CD4-positive, alpha-beta T cell treated with Interleukin-6 at 100 ng/mL for 8 hours (primary cell): ENCODE data around the gene ARID4B.
A peak's percentile ranks its signal among the peaks of the same experiment; 100 is the strongest.
"Not testable (repeated sequence)": the region's sequence is repeated elsewhere in the genome, so short reads cannot be mapped to it uniquely, and the experiment has no call there.

Experiments
- DNase-seq: peaks from one replicate; pipeline ENCODE4 v3.0.0-alpha.2; 2020; ENCODE audit warnings: mixed read lengths, low spot score

Gene ARID4B

GRCh38 chr1:235296729-235297128 lies 31.2 kb downstream of the ARID4B start:
- DNase-seq: no peak

- no peak for DNase-seq
These were observed 32.1 kb downstream of the ARID4B start for GRCh38 chr1:235295902-235296350.

GRCh38 chr1:235293322-235293942 lies 34.5 kb downstream of the ARID4B start:
- no peak for DNase-seq

GRCh38 chr1:235292790-235293189 lies 35.2 kb downstream of the ARID4B start:
- no peak for DNase-seq

GRCh38 chr1:235291599-235292091 lies 36.3 kb downstream of the ARID4B start:
- DNase-seq: no peak

- DNase-seq: no peak
These were observed 37.1 kb downstream of the ARID4B start for GRCh38 chr1:235290740-235291502.

GRCh38 chr1:235289859-235290739 lies 37.9 kb downstream of the ARID4B start:
- DNase-seq: no peak

GRCh38 chr1:235287208-235287882 lies 40.6 kb downstream of the ARID4B start:
- no peak for DNase-seq

- DNase-seq: no peak
These were observed 41.3 kb downstream of the ARID4B start for GRCh38 chr1:235286667-235287066.

GRCh38 chr1:235284231-235284769 lies 43.7 kb downstream of the ARID4B start:
- no peak for DNase-seq

GRCh38 chr1:235283636-235284035 lies 44.3 kb downstream of the ARID4B start:
- DNase-seq: not testable (repeated sequence)

- DNase-seq: no peak
These were observed 47.5 kb downstream of the ARID4B start for GRCh38 chr1:235280467-235280866.

GRCh38 chr1:235279694-235280093 lies 48.3 kb downstream of the ARID4B start:
- DNase-seq: no peak

- DNase-seq: no peak
These were observed 49.1 kb downstream of the ARID4B start for GRCh38 chr1:235278915-235279292.

GRCh38 chr1:235278233-235278914 lies 49.6 kb downstream of the ARID4B start:
- no peak for DNase-seq

GRCh38 chr1:235277709-235278108 lies 50.3 kb downstream of the ARID4B start:
- no peak for DNase-seq

GRCh38 chr1:235275836-235276235 lies 52.1 kb downstream of the ARID4B start:
- no peak for DNase-seq

- peak; percentile 21 for DNase-seq
These were observed 52.8 kb downstream of the ARID4B start for GRCh38 chr1:235275223-235275622.

- no peak for DNase-seq
These were observed 55.1 kb downstream of the ARID4B start for GRCh38 chr1:235272851-235273250.

GRCh38 chr1:235270625-235271024 lies 57.4 kb downstream of the ARID4B start:
- DNase-seq: no peak

- not testable (repeated sequence) for DNase-seq
These were observed 58.0 kb downstream of the ARID4B start for GRCh38 chr1:235269990-235270389.
